ENCODE data around the gene UNC119B.

GRCh38 chr12:120763250-120763649 is 53.0 kb downstream of the UNC119B start:
- TF ChIP-seq CTCF (IDR thresholded peaks at IDR 0.05; ENCODE audit: insufficient read depth, low read depth, low read length) (no peak), EZH2 (IDR thresholded peaks at IDR 0.05; ENCODE audit: insufficient read depth, low read length) (no peak)
